IgD-negative memory B cell (primary cell): ENCODE measurements around the gene SLC17A9. TPM values are rescaled to one million over a fixed set of nuclear protein-coding genes. Genes with fewer than 3 reads are reported as not detected.

ENCODE experiments used
- H3K27ac Mint-ChIP-seq, 3 donors: one replicate each; pipeline ENCODE4 v1.8.0; 2020 to 2022; ENCODE audit warnings: mild to moderate bottlenecking in 3 of 3, mixed read lengths in 3 of 3, moderate library complexity in 1 of 3
- H3K27me3 Mint-ChIP-seq: one replicate; pipeline ENCODE4 v1.8.0; 2021; ENCODE audit warnings: mixed read lengths
- H3K36me3 Mint-ChIP-seq: one replicate; pipeline ENCODE4 v1.8.0; 2020; ENCODE audit warnings: mild to moderate bottlenecking, mixed read lengths
- H3K4me1 Mint-ChIP-seq, 3 donors: one replicate each; pipeline ENCODE4 v1.8.0; 2020 to 2022; ENCODE audit warnings: mixed read lengths in 3 of 3, mild to moderate bottlenecking in 1 of 3
- H3K4me3 Mint-ChIP-seq, 4 donors: one replicate each; pipeline ENCODE4 v1.8.0; 2020 to 2022; ENCODE audit warnings: mild to moderate bottlenecking in 4 of 4, mixed read lengths in 4 of 4, moderate library complexity in 3 of 4
- H3K9me3 Mint-ChIP-seq, 3 donors: one replicate each; pipeline ENCODE4 v1.8.0; 2020 to 2021; ENCODE audit warnings: mixed read lengths in 3 of 3, mild to moderate bottlenecking in 1 of 3
- polyA plus RNA-seq: library from polyadenylated mRNA; unstranded; fragments of 300-500 nt; fragmentation: Illumina TruSeq; gene quantifications from one replicate; pipeline ENCODE4 v1.2.3, GENCODE V29; 2021

The SLC17A9 gene
- polyA plus RNA-seq, 1 donor from 2014 or later = 4.1 TPM

DNA sequence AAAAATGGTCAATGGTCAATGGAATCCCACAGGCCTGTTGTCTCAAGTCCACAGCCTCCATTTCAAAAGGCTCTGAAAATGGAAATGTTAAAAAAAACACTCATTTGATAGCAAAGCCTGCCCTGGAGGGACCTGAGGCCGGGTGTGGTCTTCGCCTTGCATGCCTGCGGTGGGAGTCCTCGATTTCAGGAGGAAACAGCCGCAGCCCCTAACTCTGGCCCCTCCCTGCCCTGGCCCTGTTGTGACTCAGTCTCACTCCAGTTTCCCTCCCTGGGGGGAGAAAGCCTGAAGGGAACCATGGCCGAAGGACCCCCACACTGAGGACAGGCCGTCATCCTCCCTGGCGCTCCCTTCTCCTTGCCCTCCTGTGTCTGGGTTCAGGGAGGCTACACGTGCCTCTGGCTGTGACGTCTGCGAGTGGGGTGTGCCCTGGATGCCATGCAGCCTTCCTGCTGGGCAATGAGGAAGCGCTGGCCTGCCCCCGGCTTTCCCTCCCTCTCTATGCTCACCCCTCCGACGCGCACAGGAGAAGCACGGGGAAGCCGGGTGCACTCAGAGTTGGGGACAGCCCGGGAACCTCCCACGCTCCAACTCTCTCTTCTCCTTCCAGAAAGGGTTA, 45.0 kb downstream of the SLC17A9 start:
- peaks cover 28% of the 10 kb centered on the region for H3K27me3 Mint-ChIP-seq
- no peaks in the 10 kb centered on the region for H3K4me1 Mint-ChIP-seq
- no peak overlapping the region for H3K27ac Mint-ChIP-seq
- no peak overlapping the region for H3K4me3 Mint-ChIP-seq
- H3K9me3 Mint-ChIP-seq = peaks cover 0 to 2% (median 0%) of the 10 kb centered on the region in 3 donors
- no peaks in the 10 kb centered on the region for H3K36me3 Mint-ChIP-seq

DNA sequence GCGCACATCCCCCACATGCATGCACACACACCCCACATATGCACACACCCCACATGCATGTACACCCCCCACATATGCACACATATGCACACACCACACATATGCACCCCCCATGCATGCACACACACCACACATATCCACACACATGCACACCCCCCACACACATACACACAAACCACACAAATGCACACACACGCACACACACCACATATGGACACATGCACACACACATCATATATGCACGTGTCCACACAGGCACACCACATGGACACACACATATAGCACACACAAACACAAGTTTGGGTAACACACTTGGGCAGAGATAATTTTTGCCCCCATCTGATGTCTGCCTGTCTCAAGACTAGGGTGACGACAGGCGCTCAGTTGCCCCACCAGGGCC, 45.9 kb downstream of the SLC17A9 start:
- Mint-ChIP-seq H3K27ac (no peak overlapping the region), H3K27me3 (peaks cover 36% of the 10 kb centered on the region), H3K4me1 (no peaks in the 10 kb centered on the region), H3K4me3 (no peak overlapping the region), H3K36me3 (no peaks in the 10 kb centered on the region), H3K9me3 (peaks cover 0 to 2% (median 0%) of the 10 kb centered on the region in 3 donors)

- Mint-ChIP-seq H3K4me3 (no peak overlapping the region), H3K27me3 (peaks cover 42% of the 10 kb centered on the region), H3K4me1 (peaks cover 0 to 2% (median 2%) of the 10 kb centered on the region in 3 donors), H3K9me3 (peaks cover 0 to 1% (median 0%) of the 10 kb centered on the region in 3 donors), H3K27ac (no peak overlapping the region), H3K36me3 (no peaks in the 10 kb centered on the region)
Measured at GRCh38 chr20:62999580-62999979, 47.1 kb downstream of the SLC17A9 start.

DNA sequence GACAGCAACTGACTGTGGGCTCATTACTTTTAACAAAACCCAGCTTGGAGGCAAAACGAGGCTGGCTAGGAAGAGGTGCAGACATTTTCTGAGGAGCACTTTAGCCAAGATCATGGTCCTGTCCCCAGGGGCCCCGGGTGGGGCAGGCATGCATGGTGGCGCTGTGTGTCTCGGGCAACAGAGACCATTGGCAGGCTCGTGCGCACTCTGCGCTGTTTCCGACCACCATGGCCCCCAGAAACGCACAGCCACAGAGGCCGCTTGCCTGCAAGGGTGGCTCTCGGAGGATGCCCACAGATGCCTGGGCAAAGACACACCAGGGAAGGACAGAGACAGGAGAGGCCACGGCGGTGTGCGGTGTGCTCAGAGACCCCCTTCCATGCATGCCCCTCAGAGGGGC, 47.5 kb downstream of the SLC17A9 start:
- H3K36me3 Mint-ChIP-seq = no peaks in the 10 kb centered on the region
- H3K4me1 Mint-ChIP-seq = peaks cover 0 to 3% (median 2%) of the 10 kb centered on the region in 3 donors
- H3K27ac Mint-ChIP-seq = no peak overlapping the region
- H3K4me3 Mint-ChIP-seq = no peak overlapping the region
- H3K27me3 Mint-ChIP-seq = peaks cover 42% of the 10 kb centered on the region
- no peaks in the 10 kb centered on the region for H3K9me3 Mint-ChIP-seq

DNA sequence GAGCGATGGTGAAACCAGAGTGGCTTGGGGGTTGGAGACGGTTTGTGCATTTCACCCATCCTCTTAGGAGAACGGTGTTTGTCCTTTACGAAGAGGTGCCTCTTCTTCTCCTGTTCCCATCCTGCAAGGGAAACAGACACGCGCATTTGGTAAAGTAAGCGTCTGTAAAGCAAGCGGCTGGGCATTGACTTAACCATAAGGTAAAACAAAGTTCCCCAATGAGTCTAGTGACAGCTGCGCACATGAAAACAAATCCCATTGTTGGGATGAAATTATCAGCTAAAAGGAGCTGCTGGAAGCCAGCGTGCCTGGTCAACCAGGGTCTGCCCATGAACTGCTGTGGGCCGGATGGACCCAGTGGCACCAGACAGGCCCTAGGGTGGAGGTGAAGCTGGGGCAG, 48.4 kb downstream of the SLC17A9 start:
- H3K9me3 Mint-ChIP-seq = no peaks in the 10 kb centered on the region
- H3K27ac Mint-ChIP-seq = peak overlapping the region in 1 of 3 donors; percentile 34
- H3K36me3 Mint-ChIP-seq = no peaks in the 10 kb centered on the region
- no peak overlapping the region for H3K4me3 Mint-ChIP-seq
- peaks cover 0 to 3% (median 2%) of the 10 kb centered on the region in 3 donors for H3K4me1 Mint-ChIP-seq
- H3K27me3 Mint-ChIP-seq = peaks cover 44% of the 10 kb centered on the region

GRCh38 chr20:63002511-63002910, 50.0 kb downstream of the SLC17A9 start:
- Mint-ChIP-seq H3K9me3 (no peaks in the 10 kb centered on the region), H3K4me1 (peaks cover 0 to 3% (median 2%) of the 10 kb centered on the region in 3 donors), H3K27me3 (peaks cover 40% of the 10 kb centered on the region), H3K4me3 (no peak overlapping the region), H3K27ac (peak overlapping the region in 1 of 3 donors; percentile 26), H3K36me3 (no peaks in the 10 kb centered on the region)

GRCh38 chr20:63003546-63003945, 51.0 kb downstream of the SLC17A9 start:
- Mint-ChIP-seq H3K4me1 (peaks cover 0 to 3% (median 2%) of the 10 kb centered on the region in 3 donors), H3K27ac (peak overlapping the region in 2 of 3 donors; percentile 69), H3K36me3 (no peaks in the 10 kb centered on the region), H3K27me3 (peaks cover 45% of the 10 kb centered on the region), H3K9me3 (no peaks in the 10 kb centered on the region), H3K4me3 (peak overlapping the region in 3 of 4 donors; percentile 46 to 79 (median 47))

DNA sequence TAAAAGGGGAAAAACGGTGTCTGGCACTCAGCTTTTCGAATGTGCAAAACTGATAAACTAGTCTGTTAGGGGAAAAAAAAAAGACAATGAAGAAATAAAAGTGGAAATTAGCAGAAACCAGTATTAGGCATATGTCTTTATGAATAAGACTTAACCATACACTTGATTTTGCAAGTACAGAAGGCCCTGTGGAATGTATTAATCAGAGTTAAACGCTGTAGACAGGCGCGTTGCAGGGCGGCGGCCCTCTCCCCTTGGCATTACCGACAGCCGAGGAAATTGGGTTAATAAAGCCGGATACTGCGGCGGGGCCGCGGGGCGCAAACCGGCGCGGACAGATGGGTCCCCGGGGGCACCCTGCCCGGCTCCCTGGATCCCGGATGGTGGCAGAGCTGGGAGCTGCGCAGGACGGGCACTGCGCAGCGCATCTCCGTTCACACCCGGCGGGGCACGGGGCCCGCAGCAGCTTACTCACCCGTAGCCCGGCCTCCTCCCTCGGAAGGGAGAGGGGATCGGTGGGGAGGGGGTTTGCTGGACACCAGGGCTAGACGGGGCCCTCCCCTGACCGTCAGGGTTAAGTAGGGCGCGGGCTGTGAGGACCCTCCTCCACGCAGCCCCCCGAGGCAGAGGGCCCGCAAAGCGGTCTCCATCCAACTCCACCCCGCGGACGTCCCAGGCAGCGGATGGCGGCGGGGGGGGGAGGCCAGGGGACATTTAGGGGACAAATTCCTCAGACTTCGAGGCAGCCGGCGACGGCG, 52.3 kb downstream of the SLC17A9 start:
- H3K9me3 Mint-ChIP-seq = no peaks in the 10 kb centered on the region
- peak overlapping the region in 1 of 4 donors; percentile 69 for H3K4me3 Mint-ChIP-seq
- H3K27me3 Mint-ChIP-seq = peaks cover 49% of the 10 kb centered on the region
- H3K4me1 Mint-ChIP-seq = peaks cover 2 to 9% (median 4%) of the 10 kb centered on the region in 3 donors
- no peaks in the 10 kb centered on the region for H3K36me3 Mint-ChIP-seq
- peak overlapping the region in 2 of 3 donors; percentile 39 to 82 for H3K27ac Mint-ChIP-seq

DNA sequence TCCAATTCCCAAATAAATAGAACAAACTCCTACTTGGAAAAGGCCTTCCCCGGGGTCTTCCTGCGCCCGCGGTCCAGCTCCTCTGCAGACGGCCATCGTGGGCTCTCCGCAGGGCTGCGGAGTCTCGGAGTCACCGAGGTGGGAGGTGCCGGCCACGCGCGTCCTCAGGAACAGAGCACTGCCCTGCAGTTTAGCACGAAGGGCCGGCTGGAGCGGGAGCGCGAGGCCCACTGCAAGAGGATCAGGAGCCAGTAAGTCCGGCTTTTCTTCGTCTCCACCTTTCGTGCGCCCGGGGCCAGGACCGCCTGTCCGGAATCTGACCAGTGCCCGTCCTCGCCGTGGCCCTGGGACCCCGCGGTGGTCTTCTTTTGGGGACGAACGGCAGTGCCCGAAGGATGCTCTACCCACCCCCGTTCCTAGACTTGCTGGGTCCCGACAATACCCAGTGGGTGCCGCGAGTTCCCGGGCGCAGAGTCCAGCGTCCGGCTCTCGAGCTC, 52.9 kb downstream of the SLC17A9 start:
- Mint-ChIP-seq H3K9me3 (peaks cover 0 to 1% (median 0%) of the 10 kb centered on the region in 3 donors), H3K27me3 (peaks cover 47% of the 10 kb centered on the region), H3K4me3 (peak overlapping the region in 3 of 4 donors; percentile 16 to 63 (median 52)), H3K36me3 (no peaks in the 10 kb centered on the region), H3K4me1 (peaks cover 6 to 14% (median 8%) of the 10 kb centered on the region in 3 donors), H3K27ac (peak overlapping the region in 2 of 3 donors; percentile 27 to 62)

GRCh38 chr20:63005862-63006539, 53.5 kb downstream of the SLC17A9 start:
- H3K4me1 Mint-ChIP-seq = peaks cover 9 to 15% (median 9%) of the 10 kb centered on the region in 3 donors
- H3K27ac Mint-ChIP-seq = peak overlapping the region in 2 of 3 donors; percentile 27 to 62
- no peaks in the 10 kb centered on the region for H3K36me3 Mint-ChIP-seq
- peaks cover 0 to 3% (median 0%) of the 10 kb centered on the region in 3 donors for H3K9me3 Mint-ChIP-seq
- peaks cover 48% of the 10 kb centered on the region for H3K27me3 Mint-ChIP-seq
- peak overlapping the region in 3 of 4 donors; percentile 16 to 63 (median 52) for H3K4me3 Mint-ChIP-seq

- peaks cover 0 to 7% (median 0%) of the 10 kb centered on the region in 3 donors for H3K9me3 Mint-ChIP-seq
- H3K27ac Mint-ChIP-seq = peak within 1 kb of the TSS in 2 of 3 donors; percentile 27 to 65
- H3K27me3 Mint-ChIP-seq = peaks cover 51% of the 10 kb centered on the region
- peak within 1 kb of the TSS in 3 of 4 donors; percentile 38 to 83 (median 63) for H3K4me3 Mint-ChIP-seq
- peaks cover 9 to 15% (median 10%) of the 10 kb centered on the region in 3 donors for H3K4me1 Mint-ChIP-seq
- H3K36me3 Mint-ChIP-seq = no peaks in the 10 kb centered on the region
Measured at GRCh38 chr20:63006540-63007359, 54.2 kb downstream of the SLC17A9 start, which contains the start of gene BHLHE23. Gene BHLHE23 (minus strand): TSS chr20:63006964. CDS start chr20:63006774, 190 bp downstream.

GRCh38 chr20:63007360-63007645, 54.8 kb downstream of the SLC17A9 start:
- Mint-ChIP-seq H3K4me3 (no peak overlapping the region), H3K9me3 (peaks cover 0 to 7% (median 0%) of the 10 kb centered on the region in 3 donors), H3K36me3 (no peaks in the 10 kb centered on the region), H3K27me3 (peaks cover 50% of the 10 kb centered on the region), H3K4me1 (peaks cover 9 to 15% (median 10%) of the 10 kb centered on the region in 3 donors), H3K27ac (peak overlapping the region in 2 of 3 donors; percentile 19 to 65)

DNA sequence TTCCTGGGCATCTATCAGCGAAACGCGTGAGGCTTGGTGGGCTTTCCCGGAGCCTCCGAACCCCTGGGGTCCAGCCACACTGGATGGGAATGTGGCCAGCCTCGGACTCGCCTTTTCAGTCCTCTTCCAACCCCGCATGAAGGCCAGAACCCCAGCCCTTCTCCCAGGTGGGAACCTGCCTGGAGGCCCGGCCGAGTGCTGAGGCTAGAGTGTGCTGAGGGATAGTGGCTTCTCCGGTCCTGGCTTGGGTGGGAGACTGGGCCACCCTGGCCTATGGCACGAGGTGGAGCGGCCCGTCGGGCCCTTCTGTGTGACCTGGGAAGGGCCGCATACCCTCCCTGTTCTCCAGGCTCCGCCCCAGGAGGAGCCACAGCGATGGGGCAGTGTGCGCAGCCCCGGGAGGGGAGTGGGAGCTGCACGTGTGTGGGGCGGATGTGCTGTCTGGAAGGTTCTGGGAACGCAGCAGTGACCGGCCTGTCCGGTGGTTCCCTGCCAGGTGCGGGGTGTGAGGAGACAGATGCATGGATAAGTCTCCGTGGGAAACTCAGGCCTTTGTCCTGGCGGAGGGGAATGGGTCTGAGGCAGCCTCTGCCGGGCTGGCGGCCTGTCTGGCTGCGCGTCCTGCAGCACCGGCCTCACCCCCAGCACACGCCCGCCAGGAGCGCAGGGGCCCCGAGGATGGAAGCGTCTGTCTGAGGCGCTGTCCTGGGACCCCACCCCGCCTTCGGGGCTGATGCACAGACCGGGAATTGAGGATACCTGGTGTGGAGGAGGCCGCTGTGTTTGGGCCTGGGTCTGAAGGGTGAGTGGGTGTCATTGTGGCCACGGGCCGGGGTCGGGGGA, 55.4 kb downstream of the SLC17A9 start:
- H3K4me1 Mint-ChIP-seq = peaks cover 9 to 15% (median 10%) of the 10 kb centered on the region in 3 donors
- H3K4me3 Mint-ChIP-seq = peak overlapping the region in 1 of 4 donors; percentile 83
- peak overlapping the region in 1 of 3 donors; percentile 96 for H3K27ac Mint-ChIP-seq
- H3K9me3 Mint-ChIP-seq = peaks cover 0 to 11% (median 5%) of the 10 kb centered on the region in 3 donors
- no peaks in the 10 kb centered on the region for H3K36me3 Mint-ChIP-seq
- peaks cover 48% of the 10 kb centered on the region for H3K27me3 Mint-ChIP-seq
